Endothelial cell of hepatic sinusoid (primary cell): Measurements from ENCODE around the gene ZNF366.

Experiments used
- in situ Hi-C: cut with HindIII; loops from 2 replicates; pipeline ENCODE4 v1.10.0; 2017; ENCODE audit warnings: low sequenced_read_pairs

The ZNF366 gene

GRCh38 chr5:72447751-72448150 is 59.5 kb downstream of the ZNF366 start:
- in situ Hi-C loops, result no loop called here

GRCh38 chr5:72445969-72446368 is 61.2 kb downstream of the ZNF366 start:
- in situ Hi-C loops, result no loop called here

- in situ Hi-C loops, result no loop called here
Measured at GRCh38 chr5:72443883-72444282, 63.3 kb downstream of the ZNF366 start.

- in situ Hi-C loops, result no loop called here
Measured at GRCh38 chr5:72441862-72442540, 65.2 kb downstream of the ZNF366 start.

DNA sequence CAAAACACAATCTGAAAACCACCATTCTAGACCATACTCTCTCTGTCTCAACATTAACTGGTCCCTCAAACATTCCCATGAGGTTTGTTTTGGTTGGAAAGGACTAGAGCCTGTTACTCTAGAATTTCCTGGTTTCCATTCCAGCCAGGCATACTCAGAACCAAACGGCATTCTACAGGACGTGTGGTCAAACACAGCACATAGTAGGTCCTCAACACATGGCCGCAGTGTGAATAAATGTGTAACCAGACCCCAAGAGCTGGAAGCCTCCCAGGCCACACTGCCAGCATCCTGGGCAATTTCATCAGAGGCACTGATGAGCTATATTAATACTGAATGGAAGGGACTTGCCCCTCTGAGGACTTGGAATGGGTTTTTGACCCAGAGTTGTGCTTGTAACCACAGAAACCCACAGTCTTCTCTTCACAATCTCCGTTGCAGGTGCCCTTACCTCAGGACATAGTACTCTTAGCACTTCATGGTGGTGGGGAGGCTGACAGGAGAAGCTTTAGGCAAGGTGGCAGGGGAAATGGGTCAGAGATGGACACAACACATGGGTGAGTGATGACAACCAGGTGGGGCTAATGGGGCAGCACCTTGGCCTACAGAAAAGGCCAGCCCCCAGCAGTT is 66.0 kb downstream of the ZNF366 start:
- in situ Hi-C loops, result no loop called here

- in situ Hi-C loops, result no loop called here
Measured at GRCh38 chr5:72440207-72440638, 67.0 kb downstream of the ZNF366 start.

GRCh38 chr5:72439192-72439591 is 68.0 kb downstream of the ZNF366 start:
- in situ Hi-C loops, result no loop called here

- in situ Hi-C loops, result no loop called here
Measured at GRCh38 chr5:72438141-72438540, 69.1 kb downstream of the ZNF366 start.

- in situ Hi-C loops, result no loop called here
Measured at GRCh38 chr5:72436796-72437471, 70.3 kb downstream of the ZNF366 start.

DNA sequence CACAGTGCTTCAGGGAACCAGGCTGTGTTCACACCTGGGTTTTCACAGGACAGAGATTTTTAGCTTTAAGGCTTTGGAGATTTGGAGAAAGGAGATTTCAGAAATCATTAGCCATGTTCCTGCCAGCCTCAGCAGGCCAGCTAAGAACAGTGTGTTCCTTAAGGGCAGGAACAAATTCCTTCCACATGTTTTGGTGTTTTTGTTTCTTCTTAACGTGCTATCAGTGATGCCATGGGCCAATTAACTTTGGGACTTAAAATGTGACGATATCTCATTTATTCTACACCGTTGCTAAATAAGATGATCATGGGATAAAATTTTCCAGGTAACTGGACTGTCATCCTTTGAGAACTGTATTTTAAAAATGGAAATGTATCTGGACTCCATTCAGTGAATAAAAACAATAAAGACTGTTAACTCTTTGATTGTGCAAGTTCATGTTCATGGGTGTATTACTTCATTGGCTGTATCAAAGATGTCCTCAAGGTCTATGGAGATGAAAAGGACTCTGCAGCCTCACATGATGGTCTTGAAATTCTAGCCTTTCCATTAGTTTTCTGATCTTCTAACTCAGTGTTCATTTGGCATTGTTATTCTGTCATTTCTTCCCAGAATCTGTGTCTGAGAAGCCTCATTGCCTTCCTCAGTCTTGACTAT is 72.3 kb downstream of the ZNF366 start:
- in situ Hi-C loops, result no loop called here

GRCh38 chr5:72434056-72434780 is 73.0 kb downstream of the ZNF366 start:
- in situ Hi-C loops, result no loop called here

DNA sequence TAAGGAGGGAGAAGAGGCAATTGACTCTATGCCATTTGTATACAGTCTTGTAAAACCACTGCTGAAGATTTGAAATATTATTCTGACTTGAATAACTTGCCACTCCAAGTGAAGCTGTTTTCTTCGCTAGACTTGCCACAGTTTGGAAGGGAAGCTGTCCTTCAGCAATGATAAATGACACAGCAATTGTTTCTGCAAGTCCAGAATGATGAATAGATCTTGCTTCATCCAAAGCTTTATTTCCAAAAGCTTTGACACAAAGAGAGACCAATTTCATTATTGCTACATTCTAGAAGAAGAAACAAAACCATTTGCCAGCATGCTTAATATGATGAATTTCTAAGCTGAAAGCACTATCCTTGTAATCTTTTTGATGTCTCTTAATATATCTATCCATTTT is 73.7 kb downstream of the ZNF366 start:
- in situ Hi-C loops, result no loop called here

DNA sequence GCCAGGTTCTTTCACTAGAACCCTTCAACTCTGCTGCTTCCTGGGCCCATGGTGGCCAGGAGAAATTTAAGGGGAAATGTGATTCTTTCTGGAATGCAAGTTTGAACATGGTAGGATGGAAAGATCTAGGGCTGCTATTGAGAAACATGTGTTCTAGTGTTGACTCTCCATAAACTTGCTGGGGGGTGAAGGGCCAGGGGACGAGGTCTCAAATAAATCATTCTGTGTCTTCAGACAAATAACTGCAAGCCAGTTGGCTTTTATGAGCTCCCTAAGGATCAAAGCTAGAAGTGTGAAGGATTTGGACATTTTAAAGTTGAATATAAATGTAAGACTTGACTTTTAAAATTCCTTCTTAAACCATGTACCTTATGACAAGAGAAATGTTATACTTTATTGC is 78.5 kb downstream of the ZNF366 start:
- in situ Hi-C loops, result no loop called here

DNA sequence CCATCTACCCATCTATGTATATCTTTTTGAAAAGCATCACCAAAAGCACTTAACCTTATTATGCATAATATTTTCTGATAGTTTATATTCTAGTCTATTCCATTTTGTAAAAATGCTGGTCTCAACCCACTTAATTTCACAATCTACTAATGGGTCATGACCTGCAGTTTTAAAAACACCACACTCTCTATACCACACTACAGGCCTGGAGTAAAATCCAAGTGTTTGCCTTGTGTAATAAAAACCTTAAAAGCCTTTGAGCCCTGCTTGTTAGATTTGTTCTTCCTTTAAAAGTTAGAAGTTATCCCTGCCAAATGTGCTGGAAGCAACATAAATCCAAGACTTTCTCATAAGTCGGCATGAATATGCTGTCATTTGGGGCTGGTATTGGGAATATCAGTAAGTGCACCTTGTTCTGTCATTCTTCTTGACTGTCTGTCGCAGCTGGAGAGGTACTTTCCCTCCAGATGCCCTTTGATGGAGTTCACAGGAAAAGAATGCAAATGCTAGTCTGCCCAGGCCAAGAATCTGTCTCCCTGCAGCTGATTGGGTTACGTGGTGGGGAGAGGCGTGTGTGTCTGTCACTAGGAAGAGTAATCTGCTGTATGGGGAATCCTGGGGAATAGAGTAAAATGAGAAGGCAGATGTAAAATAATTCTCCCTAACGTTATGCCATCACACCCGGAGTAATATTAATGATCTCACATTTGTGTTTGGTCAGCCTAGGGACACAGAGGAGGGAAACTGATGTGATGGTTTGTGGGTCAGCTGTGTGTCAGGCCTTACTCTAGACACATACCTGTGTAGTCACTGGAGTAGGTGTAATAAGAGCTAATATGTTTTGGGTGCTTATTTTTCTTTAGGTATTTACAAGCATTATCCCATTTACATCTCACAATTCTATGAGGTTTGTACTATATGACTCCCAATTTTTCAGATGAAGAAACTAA is 79.4 kb downstream of the ZNF366 start:
- in situ Hi-C loops, result no loop called here

- in situ Hi-C loops, result no loop called here
Measured at GRCh38 chr5:72427016-72427415, 80.2 kb downstream of the ZNF366 start.

GRCh38 chr5:72426019-72426418 is 81.2 kb downstream of the ZNF366 start:
- in situ Hi-C loops, result no loop called here

GRCh38 chr5:72418271-72418670 is 88.9 kb downstream of the ZNF366 start:
- in situ Hi-C loops, result no loop called here

DNA sequence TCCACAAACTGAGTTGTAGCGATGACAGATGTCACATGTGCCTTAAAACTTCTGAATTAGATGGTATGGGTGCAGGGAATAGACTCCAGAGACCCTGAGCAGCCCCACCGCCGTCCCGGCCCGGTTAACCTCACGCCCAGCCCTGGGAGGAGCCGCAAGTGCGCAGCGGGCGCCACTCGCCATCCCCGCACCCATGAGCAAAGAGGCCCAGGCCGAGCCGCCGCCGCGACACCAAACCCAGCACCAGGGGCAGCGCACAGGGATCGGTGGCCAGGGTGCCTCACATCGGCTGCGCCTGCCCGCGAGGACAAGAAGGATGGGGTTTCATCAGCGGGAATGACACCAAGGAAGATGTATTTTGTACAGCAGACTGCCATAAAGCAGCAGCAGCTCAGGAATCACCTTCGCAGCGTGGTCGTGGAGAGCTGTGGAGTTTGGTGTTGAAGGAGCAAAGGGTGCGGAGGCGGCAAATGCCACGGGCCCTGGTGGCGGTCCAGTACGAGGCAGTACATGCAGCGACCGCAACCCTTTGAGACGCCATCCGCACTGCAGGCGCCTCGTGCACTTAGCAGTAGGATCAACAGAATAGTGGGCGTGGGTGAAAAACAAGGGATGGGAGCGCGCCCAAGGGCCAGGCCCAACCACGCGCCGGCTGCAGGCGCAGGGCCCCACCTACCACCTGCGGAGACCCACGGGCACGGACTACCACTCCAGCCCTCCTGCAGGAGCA is 89.7 kb downstream of the ZNF366 start:
- in situ Hi-C loops, result no loop called here

GRCh38 chr5:72415616-72416325 is 91.4 kb downstream of the ZNF366 start:
- in situ Hi-C loops, result no loop called here
